Omental fat pad (tissue), 4 donors: ENCODE measurements around the gene POU2AF2. TPM values are rescaled to one million over a fixed set of nuclear protein-coding genes. Genes with fewer than 3 reads are reported as not detected.
"Not testable (repeated sequence)": the region's sequence is repeated elsewhere in the genome, so short reads cannot be mapped to it uniquely, and the experiment has no call there.

Experiments
- ATAC-seq: fragments of 150-250 bp; one replicate; pipeline ENCODE4 v1.9.1; 2016; ENCODE audit warnings: mild to moderate bottlenecking, moderate library complexity; ENCODE audit not compliant: low FRiP score
- DNase-seq: peaks from one replicate; pipeline ENCODE4 v3.0.0-alpha.2; 2019; ENCODE audit warnings: low spot score
- total RNA-seq, 4 donors: library from RNA; depleted of rRNA; stranded (reverse); fragments of >200 nt; gene quantifications; one replicate each; pipeline ENCODE4 v1.1.0, GENCODE V29; 2016
- TF ChIP-seq, protein P1 (sequence below), 3 donors: fragments of 450-650 bp; IDR thresholded peaks; one replicate each; pipeline ENCODE4 v1.5.1; 2016 to 2017; ENCODE audit warnings: antibody characterized with exemption in 3 of 3, mild to moderate bottlenecking in 3 of 3, moderate library complexity in 2 of 3

The POU2AF2 gene
- total RNA-seq, 4 donors from 2014 or later = not detected

DNA sequence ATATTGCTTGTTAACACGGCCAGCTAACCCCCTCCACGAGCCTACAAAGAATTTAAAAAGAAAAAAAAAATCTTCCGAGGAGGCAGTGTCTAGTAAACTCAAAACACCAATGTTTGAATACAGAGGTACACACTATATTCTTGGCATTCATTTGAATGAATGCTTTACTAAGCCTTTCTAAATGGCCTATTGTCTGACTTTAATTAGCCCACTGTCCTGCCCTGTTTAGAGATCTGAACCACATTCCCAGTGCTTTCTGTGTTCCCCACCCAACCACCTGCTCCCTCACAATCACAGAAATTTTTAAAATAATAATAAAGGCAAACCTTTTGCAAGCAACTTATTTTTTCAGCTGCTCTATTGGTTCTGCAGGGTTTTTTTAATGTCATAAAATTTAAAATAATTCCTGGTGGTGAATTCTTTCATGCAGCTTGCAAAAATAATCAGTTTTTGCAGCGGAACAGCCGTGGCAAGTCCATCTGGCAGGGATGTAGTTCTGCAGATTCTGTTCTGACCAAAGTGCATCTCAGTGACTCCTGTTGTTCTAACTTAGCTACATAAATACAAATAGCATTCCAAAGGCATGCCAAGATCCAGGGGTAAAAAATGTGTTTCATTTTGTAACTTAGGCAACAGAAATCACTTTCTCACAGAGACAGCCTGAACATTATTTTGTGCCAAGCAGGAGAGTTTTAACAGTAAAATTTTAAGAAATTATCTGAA is 23.8 kb downstream of the POU2AF2 start:
- DNase-seq (no peak), ATAC-seq (no peak)
- TF ChIP-seq, protein P1, sequence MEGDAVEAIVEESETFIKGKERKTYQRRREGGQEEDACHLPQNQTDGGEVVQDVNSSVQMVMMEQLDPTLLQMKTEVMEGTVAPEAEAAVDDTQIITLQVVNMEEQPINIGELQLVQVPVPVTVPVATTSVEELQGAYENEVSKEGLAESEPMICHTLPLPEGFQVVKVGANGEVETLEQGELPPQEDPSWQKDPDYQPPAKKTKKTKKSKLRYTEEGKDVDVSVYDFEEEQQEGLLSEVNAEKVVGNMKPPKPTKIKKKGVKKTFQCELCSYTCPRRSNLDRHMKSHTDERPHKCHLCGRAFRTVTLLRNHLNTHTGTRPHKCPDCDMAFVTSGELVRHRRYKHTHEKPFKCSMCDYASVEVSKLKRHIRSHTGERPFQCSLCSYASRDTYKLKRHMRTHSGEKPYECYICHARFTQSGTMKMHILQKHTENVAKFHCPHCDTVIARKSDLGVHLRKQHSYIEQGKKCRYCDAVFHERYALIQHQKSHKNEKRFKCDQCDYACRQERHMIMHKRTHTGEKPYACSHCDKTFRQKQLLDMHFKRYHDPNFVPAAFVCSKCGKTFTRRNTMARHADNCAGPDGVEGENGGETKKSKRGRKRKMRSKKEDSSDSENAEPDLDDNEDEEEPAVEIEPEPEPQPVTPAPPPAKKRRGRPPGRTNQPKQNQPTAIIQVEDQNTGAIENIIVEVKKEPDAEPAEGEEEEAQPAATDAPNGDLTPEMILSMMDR (IDR thresholded peaks at IDR 0.05) = no peak

DNA sequence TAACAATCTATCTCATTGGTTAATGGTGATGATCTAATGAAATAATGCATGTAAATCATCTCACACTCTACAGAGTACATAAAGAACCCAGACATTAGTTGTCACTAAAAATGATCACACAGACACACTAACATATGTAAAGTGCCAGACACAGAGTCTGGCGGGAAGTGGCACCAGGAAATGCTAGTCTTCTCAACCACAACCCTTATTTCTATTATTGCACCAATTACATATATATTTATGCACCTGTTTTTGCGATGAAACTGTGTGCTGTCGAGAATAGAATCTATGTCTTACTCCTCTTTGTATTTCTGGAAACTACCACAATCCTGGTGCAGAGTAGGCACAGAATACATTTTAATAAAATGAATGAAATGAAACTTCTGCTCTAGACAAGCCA is 26.9 kb downstream of the POU2AF2 start:
- no peak for DNase-seq
- TF ChIP-seq, protein P1 (IDR thresholded peaks at IDR 0.05) = no peak
- no peak for ATAC-seq

DNA sequence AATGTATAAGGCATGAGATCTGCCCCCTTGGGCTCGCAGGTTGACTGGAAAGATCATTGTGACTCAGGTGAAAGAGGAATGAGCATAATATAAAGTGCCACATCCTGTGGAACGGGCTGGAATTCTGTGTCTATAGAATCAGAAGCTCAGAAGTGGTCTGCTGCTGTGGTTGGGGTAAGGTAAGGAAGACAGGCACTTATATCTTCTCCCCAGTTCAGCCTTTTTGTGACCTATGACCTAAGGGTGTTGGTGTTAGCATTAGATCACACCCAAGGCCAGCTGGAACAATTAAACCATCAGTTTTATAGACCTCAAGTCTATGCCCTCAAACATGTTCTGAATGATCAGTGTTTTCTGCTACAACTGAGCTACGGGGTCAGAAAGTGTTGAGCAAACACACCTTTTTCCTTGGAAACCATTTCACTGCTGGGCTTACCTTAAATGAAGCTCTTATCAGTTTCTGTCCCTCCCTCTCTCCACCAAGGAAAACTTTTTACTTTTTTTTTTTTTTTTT is 37.1 kb downstream of the POU2AF2 start:
- DNase-seq (no peak), ATAC-seq (no peak)
- TF ChIP-seq, protein P1 (IDR thresholded peaks at IDR 0.05) = no peak

DNA sequence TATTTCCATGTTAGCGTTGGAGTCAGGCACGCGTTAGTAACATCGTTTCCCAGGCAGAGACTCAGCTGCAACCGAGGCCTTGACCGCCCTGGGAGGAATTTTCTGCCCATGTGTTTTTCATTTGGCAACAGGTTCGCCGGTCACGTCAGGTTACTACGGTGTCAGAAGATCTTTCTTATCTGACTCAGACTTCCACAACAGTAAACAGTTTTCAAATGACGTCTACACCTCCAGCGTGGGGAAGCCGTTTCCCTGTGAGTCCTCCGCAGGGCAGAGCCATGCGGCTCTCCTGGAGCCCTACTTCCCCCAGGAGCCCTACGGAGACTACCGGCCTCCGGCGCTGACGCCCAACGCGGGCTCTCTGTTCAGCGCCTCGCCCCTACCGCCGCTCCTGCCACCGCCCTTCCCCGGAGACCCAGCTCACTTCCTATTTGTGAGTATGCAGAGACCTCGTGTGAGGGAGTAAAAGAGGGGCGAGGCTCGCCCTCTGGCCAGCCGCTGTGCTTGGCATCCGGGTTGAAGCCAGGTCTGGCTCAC is 38.5 kb downstream of the POU2AF2 start:
- peak; percentile 56 for ATAC-seq
- TF ChIP-seq, protein P1 (IDR thresholded peaks at IDR 0.05) = no peak
- no peak for DNase-seq

DNA sequence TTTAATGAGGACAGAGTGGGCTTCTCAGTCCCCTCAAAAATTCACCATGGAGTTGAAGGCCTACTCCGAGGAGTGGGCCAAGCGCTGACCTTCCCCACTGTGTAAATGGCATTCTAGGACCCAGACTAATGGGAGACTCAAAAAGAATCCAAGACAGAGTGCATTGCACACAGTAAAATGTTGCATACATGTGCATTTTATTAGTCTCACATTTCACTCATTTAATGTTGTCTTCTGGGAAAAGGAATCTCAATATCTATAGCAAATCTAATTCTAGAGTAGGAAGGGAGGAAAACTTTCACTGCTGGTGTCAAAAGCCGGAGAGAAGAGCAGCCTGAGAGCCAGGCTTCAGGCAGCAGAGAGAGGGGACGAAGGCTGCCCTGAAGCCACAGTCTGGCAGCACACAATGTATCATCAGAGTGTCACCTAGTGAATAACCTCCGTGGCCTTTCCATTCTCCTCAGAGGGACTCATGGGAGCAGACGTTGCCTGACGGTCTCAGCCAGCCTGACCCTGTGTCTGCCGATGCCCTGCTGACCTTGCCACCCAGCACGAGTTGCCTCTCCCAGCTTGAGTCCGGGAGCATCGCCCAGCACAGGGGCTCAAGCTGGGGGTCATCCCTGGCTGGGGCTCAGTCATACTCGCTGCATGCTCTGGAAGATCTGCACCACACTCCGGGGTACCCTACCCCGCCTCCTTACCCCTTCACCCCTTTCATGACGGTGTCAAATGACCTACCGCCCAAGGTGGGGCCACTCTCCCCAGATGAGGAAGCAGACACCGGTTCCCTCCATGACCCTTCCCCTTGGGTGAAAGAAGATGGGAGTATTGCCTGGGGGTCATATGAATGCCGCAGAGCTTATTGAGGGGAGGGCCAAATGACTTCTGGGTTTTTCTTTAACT is 39.9 kb downstream of the POU2AF2 start:
- ATAC-seq (no peak), DNase-seq (no peak)
- TF ChIP-seq, protein P1 (IDR thresholded peaks at IDR 0.05) = no peak

DNA sequence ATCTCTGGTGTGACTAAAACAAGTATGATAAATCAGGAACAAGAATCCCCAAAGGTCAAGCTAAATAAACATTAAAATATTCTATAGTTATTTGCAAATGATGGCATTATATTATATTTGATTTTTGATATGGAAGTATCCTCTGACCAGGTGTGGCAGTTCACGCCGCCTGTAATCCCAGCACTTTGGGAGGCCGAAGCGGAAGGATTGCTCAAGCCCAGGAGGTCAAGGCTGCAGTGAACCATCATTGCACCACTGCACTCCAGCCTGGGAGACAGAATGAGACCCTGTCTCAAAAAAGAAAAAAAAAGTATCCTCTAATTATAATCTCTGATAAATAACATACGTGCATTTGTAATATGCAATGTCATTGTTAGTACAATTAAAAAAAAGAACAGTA is 46.2 kb downstream of the POU2AF2 start:
- TF ChIP-seq, protein P1 (IDR thresholded peaks at IDR 0.05) = no peak
- no peak for DNase-seq
- ATAC-seq = no peak

DNA sequence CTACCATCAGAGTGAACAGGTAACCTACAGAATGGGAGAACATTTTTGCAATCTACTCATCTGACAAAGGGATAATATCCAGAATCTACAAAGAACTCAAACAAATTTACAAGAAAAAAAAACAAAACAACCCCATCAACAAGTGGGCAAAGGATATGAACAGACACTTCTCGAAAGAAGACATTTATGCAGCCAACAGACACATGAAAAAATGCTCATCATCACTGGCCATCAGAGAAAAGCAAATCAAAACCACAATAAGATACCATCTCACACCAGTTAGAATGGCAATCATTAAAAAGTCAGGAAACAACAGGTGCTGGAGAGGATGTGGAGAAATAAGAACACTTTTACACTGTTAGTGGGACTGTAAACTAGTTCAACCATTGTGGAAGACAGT is 46.9 kb downstream of the POU2AF2 start:
- not testable (repeated sequence) for DNase-seq, ATAC-seq
